GM21737 (cell line): ENCODE results near the gene STXBP6.
"Not testable (repeated sequence)": the region's sequence is repeated elsewhere in the genome, so short reads cannot be mapped to it uniquely, and the experiment has no call there.

Experiments used
- ATAC-seq: cut with Tn5 transposase; IDR thresholded peaks from one replicate; pipeline ENCODE4 v1.9.1; 2021; ENCODE audit warnings: mild to moderate bottlenecking, moderate library complexity; ENCODE audit not compliant: unreplicated experiment

STXBP6 gene

DNA sequence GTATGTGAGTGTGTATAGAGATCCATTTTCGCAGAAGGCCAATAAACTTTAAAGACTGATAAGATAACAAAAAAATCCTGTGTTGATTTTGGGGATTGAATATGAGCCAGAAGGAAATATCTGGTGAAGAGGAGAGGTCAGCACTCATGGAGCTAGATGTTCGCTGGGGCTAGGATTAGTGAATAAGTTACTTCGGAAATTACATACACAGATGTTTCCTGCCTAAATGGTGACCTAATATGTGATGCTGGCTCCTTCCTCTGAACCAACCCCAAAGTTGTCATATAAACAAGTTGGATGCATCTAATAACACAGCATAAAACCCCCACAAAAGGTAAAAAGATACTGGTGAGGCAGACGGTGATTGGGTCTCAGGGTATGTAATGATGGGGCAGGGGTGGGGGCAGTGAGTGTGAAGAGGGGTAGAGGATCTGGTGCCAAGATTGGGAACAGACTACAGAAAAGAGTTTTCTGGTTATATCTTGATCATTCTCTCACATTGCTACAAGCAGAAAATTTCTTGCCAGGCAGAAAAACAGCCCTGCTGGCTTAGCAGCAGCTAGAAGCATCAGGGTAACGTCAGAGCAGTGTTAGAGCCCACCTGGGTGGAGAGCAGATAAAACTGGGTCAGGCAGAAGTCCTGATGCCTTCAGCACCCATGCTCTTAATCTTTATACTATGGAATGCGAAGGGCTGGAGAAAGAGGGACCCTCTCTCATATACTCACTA lies 275.6 kb downstream of the STXBP6 start:
- ATAC-seq, result no peak

DNA sequence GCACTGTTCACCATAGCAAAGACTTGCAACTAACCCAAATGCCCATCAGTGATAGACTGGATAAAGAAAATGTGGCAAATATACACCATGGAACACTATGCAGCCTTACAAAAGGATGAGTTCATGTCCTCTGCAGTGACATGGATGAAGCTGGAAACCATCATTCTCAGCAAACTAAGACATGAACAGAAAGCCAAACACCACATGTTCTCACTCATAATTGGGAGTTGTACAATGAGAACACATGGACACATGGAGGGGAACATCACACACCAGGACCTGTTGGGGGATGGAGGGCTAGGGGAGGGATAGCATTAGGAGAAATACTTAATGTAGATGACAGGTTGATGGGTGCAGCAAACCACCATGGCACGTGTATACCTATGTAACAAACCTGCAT lies 276.4 kb downstream of the STXBP6 start:
- ATAC-seq, result not testable (repeated sequence)

DNA sequence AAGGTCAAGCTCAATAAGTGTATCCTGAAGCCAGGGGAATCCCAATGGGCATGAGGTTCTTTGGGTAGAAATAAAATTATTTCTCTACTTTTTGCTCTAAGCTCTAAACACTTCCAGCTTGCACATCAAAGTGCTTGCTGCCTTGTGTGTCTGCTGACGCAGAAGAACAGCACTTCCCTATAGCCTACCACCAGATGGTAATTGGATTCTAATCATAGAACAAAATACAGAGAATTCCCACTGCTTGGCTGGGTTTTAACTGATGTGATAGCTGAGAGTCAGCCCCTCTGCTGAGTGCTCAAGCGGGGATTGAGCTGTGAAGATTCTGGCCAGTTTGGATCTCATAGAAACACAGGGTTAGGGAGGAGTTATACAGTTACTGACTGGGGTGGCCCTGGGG lies 283.5 kb downstream of the STXBP6 start:
- ATAC-seq, result no peak

DNA sequence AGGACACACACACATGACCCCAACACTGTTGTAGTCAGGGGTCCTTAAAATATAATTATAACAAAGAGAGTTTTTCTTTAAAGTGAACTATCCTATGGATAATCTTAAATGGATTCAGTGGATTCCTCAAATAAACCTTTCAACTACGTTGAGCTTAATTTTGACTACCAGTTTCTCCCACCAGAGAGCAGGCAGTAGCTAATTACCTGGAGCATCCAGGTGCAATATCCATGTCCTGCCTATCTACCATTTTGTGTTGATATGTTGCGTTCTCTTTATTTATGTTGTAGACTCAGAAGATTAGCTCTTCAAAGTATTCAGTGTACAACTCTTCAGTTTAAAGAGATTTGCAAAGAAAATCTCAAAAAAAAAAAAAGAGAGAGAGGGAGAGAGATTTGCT lies 288.8 kb downstream of the STXBP6 start:
- no peak for ATAC-seq
